Stimulated activated CD4-positive, alpha-beta T cell treated with anti-CD3 and anti-CD28 coated beads, Interleukin-12 subunit alpha, Interleukin-12 subunit beta, amount 100 ng/mL, for 48 hours (primary cell): ENCODE data around the gene LRIG1.

Experiments used
- DNase-seq, 3 donors: peaks; one replicate each; pipeline ENCODE4 v3.0.0-alpha.2; 2020; ENCODE audit warnings: low read depth in 2 of 3, low spot score in 1 of 3

Gene LRIG1

DNA sequence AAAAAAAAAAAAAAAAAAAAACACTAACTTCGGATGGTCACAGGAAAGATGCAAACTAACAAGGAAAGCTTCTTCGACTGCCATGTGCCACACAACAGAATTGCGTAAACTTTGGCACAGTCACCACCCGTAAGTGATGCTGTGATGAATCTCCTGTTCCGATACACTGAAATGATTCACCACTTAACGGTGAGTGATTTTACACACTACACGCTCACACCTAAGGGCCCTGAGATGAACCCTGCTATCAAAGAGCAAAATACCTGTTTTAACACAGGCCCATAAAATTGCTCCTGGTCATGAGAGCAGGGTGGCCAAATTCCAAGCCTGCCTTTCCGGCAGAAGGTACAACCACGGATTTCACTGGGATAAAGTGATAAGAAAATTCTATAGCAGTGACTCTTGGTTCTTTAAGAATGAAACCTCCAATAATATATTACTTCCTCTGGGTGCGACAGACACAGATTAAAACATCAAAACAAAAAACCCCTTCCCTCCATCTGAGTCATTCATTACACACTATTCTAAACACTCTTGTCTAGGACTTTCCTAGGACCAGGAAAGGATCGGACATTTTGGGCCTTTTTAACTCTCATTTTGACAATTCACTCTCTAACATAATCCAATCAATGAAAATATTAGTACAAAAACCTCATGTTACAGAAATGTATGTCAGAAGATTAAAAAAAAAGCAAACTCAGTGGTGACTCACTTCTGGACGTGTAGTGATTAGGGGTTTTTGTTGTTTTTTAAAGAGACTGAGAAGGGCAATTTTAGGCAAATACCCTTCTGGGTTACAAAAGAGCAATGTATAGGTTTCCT lies 28.3 kb downstream of the LRIG1 start:
- DNase-seq, result peak in 2 of 3 donors; percentile 40 to 44

DNA sequence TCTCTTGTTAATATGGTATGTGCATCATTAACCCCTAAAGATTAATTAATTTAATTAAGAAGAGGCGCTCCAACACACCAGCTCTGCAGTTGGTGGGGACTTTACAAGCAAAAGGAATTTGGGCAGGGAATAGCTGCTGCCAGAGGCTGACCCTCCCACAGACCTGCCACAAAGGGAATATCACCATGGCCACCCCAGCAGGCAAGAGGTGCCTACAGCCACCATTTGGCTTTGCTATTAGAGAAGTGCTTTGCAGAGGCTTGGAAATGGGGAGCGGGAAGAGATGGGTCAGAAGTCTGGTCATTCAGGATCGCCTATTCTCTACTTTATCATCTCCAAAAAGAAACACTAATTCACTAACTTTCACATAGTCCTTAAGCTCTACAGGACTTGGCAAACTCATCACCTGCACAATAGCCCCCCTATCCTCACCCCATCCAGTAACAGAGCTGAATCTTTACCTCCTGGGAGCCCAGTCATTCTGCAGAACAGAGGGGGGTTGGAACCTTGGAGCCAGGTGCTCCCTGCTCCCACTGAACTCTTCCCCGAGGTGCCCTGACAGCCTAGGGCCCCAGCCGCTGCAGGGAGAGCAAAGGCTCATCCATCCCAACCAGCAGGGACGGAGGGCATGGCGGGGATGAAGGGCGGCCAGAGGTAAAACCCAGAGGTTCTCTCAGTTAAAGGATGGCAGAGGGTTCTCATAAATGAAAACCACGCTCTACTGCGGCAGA lies 29.7 kb downstream of the LRIG1 start:
- no peak for DNase-seq

DNA sequence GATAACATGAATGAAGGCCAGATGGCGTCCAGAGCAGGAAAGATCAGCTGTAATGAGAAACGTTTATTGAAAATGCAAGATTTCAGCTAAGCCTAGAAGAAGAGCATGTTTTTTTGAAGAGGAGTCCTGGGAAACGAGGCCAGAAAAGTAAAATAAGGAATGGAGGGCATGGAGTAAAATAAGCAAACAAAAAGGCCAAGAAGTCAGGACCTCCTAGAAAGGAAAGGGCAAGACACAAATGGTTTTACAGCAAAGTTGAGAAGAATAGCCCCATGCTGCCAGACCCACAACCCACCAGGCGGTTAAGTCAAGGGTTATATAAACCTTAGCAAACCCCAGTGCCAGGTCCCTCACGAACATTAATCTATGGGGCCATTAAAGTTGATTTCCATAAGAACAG lies 30.5 kb downstream of the LRIG1 start:
- no peak for DNase-seq

DNA sequence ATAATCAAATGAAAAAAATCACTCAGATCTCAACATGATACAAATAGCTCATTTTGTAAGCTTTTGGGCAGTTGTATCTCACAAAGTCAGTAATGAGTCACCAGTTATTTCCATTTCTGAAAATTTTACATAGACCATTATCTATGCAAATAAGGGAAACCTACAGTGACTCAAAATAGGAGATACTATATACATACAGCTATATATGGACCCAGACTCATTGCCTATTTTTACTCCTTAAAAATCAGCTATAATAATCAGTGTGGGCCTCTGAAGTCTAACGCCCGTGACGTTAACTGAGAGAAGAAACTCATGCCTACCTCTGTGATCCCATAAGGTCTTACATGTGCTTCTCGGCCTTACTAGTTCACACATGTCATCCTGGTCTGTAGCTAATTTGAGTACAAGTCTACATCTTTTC lies 31.6 kb downstream of the LRIG1 start:
- DNase-seq, result no peak

DNA sequence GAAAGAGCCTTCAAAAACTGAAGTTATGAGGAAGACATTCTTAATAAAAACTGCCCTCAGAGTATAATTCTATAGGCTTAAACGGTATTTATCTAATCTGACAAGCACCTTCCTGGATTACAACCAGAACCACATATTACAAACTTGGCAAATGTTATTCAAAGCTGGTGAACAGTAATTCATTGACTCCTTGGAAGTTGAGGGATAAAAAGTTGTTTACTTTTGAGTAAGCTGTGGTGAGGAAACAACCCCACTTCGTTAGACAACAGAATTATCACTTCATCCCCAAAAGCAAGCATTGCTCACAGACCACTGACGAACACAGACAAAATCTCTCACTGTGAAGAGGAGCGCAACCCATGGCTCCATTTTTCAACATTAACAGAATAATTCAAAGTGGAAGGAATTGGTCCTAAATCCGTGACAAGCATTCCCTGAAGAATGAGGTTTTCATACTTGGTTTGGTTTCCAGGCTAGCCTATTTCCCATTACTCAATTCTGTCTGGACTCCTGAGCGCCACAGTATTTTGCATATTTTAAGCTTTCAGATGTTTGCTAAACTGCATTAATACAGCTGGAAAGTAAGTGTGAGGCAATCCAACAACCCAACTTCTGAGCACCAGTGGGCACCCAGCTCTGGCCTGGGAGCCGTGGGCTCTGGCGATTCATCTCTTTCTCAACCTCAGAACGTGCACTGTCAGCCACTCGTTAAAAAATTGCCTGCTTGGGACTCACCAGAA lies 32.7 kb downstream of the LRIG1 start:
- DNase-seq, result no peak

DNA sequence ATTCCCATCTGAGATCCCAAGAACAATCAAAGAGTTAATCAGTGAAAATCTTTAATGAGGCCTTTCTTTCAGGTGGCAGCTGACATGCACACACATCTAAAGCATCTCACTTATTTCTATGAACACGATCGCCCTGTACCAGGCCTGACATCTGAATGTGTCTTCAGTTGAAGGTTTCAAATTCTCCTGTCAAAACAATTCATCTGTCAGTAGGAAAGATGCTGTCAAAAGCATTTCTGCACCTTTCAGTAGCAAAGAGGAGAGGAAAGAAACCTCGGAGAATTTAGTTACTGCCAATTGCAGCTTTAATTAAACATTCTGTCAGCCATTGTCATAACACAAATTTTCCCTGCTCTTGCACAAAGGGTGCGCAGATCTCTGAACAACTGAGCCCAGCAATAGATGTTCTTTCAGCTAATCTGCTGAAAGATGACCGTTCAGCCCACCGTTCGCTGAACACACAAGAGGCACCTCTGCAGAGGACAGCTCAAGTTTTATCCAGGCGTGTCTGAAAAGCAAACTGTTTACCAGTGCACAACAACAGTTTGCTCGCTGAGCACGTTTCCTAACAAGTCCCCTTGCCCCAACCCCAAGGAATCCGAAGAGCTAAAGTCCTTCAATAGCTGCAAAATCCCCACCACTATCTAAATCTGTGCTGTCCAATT lies 34.1 kb downstream of the LRIG1 start:
- no peak for DNase-seq

DNA sequence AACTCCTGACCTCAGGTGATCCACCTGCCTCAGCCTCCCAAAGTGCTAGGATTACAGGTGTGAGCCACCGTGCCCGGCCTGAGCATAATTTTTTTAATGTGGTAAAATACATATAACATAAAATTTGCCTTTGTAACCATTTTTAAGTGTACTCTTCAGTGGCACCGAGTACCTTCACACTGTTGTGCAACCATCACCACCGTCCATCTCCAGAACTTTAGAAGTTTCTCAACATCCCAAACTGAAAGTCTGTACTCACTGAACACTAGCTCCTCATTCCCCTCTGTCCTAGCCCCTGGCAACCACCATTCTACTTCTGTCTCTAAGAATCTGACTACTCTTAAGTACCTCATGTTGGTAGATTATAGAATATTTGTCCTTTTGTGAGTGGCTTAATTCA lies 35.2 kb downstream of the LRIG1 start:
- DNase-seq, result no peak

DNA sequence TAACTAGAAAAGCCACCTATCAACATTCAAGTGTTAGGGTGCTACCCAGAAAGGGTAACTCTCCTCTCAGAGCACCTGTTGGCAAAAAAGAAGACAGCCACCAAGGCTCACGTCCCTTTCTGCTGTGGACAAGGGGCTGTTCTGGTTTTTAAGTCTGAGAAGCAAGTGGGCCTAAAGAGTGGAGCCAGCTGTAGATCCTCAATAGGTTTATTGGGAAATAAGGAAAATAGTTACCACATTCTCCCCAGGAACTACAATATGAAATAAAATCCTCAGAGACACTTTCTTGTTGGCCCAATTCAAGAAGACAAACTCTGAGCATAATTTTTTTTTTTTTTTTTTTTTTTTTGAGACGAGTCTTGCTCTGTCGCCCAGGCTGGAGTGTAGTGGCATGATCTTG lies 35.8 kb downstream of the LRIG1 start:
- no peak for DNase-seq

DNA sequence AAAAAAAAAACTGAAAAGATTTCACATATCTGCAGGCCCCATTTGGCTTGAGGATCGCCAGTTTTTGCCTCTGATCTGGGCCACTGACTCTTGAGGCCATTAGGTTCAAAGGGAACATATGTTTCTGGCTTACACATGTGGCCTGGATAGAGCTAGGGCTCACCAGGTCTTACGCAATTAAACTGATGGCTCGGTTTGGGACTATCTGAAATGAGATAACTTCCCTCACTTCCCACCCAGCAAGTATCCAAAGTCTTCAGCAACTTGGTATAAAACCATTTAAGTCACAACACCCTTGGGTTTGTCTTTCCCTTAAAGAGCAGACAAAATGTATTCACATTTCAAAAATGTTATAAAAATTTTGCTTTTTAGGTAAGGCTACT lies 36.3 kb downstream of the LRIG1 start:
- no peak for DNase-seq

DNA sequence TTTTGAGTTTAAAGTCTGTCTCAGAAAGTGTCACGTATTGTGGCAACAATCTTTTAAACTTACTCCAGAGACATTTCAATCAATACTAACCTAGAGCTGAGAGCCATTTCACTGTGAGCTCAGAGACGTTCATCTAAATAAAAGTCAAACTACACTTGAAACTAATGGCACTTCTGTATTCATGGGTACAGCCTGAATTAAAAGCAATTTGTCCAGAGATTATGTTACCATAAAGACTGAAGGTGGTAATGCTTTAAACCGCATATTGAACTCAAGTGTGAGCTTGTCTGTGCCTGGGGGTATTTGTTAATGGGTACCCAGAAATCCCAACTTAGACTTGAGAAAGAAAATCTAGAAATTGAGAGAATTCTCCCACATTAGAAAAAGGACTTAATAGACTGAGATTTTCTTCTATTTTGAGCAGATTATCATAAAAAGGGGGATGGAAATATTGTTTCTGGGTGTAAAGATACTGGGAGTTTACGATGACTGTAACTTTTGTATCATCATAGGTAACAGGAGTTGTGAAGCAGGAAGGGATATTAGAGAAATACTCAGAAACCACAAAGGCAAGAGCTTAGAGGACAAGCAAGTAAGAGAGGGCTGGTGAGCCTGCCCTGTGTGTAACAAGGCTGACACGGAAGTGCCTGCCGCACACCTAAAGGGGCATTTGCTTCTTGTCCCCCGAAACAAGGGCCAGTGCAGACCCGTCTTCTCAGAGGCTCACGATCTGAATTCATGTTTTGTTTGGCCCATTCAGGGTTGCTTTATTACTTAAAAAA lies 36.9 kb downstream of the LRIG1 start:
- no peak for DNase-seq

DNA sequence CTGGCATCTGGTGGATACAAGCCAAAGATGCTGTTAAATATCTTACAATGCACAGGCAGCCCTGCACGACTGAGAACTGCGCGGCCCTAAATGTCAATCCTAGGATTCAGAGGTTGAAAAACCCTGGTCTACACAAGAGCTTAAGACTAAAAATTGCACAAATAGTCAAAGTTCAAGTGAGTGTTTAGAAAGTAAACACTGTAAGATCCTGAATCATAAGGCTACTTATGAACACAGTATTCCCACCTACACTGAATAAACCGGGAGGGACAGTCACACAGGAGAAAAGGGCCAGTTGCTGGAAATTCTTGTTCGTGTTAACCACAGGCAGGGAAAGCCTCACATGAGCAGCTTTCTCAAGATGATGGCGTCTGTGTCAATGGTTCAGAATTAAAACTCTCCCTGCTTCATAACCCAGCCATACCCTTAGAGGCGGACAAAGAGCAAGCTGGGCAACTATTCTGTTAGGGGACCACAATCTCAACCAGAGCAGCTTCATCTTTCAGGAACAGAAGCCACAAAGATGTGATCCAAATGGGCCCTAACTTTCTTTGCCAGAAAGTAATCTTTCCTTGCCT lies 37.7 kb downstream of the LRIG1 start:
- no peak for DNase-seq

DNA sequence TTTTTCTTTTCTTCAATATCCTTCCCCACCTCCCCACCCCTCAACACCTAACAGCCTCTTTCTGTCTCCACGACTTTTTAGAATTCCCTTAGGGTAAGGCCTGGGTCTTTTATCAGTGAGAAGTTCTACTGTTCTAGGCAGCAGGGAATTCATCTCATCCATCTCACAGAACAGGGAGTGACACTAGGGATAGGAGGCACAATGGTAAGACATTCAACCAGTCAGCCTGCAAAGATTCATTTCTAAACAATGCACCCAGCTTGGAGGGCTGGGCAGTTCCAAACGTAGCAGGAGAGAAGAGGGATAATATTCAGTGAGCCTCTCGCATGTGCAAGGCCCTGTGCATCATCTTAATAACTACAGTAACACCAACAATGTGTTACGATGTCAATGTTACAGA lies 43.6 kb downstream of the LRIG1 start:
- DNase-seq, result no peak

DNA sequence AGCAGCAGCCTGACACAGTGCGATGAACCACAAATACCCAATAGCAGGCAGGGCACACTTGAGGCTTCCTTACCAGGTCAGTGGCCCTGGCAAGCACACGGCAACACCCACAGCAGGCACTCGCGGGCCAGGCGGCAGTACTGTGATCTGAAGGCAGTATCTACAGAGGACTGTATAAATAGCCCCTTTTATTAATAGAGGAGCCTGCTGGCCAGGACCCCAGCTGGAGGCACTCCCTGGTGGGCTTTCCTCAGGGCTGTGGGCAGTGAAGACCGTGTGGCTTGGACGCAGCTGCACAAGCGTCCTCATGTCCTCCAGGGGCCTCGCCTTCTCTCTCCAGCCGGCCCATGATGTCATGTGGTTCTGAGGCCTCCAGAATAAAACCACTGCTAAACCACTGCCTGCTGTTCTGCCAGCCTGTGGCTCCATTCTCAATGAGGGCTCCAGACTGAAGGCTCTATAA lies 44.1 kb downstream of the LRIG1 start:
- DNase-seq, result no peak

DNA sequence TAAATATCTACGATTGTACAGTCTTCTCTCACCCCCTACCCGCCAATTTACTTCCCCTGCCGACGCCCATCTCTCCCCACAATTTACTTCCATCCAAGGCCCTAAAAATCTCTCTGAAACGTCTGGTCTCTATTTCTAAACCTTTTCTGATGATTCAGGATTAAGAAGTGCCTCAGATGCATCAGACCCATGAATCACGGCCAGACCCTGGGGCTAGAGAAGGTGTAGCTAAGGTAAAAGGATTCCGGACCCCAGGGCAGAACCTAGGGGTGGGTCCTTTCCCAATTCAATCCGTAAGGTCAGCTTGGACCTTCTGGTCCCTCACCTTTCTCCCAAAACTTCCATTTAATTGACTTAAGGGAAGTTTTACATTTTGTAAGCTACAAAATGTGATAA lies 46.4 kb downstream of the LRIG1 start:
- DNase-seq, result no peak

DNA sequence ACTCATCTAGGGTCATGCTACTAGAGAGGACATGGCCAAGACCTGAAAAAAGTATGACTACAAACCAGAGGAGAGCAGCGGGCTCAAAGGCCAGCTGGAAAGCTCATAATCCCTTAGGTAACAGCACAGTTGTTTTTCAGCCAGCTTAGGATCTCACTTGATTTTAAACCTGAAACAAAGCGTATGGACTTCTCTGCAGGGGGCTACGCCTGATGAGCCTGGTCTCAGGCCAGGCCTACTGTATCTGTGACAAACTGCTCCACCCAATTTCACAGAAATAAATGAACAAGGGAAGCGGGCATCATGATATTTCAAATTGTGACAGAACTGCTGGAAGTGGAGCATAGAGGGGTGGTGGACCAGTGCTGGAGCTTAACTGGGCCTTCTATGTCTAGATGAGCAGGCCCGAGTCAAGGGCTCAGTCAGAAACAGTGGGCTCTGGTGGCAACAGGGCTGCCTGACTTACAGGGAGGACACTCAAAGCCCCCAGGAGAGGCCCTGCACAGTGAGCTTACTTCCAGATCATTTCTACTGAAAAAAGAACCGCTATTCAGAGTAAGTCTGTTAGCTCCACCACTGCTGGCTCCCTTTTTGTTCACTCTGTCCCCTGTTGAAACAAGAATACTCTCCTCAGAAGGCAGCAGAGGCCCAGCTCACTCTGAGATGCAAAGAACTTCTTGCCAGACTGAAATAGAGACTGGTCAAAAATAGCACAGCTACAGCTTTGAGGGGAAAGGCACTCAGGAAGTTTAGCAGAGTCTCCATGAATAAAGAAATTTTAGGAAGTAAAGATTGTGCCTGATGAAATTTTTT lies 47.0 kb downstream of the LRIG1 start:
- DNase-seq, result no peak

DNA sequence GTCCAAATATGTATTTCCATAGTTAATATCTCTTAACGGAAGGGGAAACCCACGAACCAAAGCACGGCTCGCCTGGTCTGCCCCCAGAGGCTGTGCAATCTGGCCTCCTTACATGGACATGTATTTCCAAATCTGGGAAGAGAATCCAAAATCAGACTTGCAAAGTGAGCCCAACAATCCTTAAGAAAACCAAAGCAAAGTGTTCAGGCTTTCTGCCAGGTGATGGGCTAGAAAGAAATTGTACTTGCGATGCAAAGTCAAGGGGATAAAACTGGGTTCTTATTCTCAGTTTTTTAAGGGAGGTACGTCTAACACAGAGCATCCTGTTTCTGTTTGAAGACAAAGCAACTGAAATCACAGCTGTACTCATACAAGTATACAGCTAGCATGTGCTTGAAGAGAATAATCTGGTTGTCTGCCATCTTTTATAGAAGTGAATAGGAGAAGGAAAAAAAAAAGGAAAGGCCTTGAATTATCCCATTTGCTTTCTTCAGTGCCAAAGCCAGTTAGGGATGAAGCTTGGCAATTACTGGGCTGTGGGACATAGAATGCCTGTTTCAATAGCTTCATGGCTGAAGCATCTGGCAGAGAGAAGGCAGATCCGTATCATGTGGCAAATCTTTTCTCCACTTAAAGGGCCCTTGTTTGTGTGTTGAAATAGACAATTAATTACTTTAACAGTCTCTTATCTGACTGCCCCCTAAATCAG lies 48.4 kb downstream of the LRIG1 start:
- DNase-seq, result no peak

DNA sequence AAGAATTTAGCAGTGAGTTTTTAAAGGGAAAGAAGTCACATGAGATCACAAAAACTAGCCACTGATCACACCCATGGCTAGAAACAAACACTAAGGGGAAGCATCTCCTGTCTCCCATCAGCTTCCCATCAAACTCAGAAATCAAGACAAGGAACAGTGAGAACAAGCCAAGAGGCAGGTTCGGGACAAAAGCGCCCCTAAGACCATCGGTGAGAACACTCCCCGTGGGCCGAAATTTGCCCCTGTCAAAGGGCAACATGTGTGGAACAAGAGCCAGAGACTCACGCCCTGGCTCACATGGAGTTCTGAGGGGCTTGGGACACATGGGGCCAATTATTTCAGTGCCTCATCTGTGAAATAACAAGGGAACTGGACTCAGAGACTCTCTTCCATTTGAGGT lies 49.1 kb downstream of the LRIG1 start:
- DNase-seq, result no peak

DNA sequence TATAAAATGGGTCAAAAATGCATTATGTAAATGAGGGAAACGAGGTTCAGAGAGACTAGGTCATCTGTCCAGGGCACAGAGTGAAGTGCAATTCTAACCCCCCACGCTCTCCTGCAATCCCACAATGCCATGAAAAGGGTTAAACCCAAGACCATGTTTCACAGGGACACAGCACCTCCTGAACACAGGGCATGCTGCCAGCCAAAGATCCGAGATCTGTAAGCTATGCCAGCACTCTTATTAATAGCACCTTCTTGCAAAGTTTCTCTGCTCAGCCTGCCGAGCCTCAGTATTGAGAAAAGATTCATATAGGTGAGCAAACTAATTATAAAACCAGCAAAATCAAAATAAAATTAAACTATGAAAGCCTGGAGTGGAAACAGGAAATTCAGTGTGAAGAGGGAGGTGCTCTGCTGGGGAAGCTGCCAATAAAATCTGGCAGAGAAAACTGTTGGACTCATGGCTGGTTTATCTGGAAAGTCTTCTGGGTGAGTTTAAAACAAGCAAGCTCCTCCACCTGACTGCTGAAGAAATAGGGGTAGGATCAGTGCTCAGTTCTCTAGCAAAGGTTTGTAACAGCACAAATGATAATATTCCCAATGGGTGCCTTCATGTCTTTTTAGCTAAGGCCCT lies 50.3 kb downstream of the LRIG1 start:
- DNase-seq, result no peak
